Measurements from ENCODE around the gene PSD4. TPM values are rescaled to one million over a fixed set of nuclear protein-coding genes. Genes with fewer than 3 reads are reported as not detected.

Gene PSD4
- total RNA-seq: 10 to 100 TPM in 1 of 2 donors, 1 to 10 TPM in 1; 9.5 to 17.8 TPM
- 1 to 10 TPM in 1 of 2 donors, under 1 TPM in 1; 0.79 to 3.5 TPM for polyA plus RNA-seq
- long read RNA-seq, donor 1, partial matches to known transcripts: 0 of 4 reads
- long read RNA-seq, donor 1, other reads (novel, unspliced or antisense): 1 of 4 reads
- long read RNA-seq, donor 2, partial matches to known transcripts: 0 of 2 reads
- long read RNA-seq, donor 2, other reads (novel, unspliced or antisense): 1 of 2 reads

DNA sequence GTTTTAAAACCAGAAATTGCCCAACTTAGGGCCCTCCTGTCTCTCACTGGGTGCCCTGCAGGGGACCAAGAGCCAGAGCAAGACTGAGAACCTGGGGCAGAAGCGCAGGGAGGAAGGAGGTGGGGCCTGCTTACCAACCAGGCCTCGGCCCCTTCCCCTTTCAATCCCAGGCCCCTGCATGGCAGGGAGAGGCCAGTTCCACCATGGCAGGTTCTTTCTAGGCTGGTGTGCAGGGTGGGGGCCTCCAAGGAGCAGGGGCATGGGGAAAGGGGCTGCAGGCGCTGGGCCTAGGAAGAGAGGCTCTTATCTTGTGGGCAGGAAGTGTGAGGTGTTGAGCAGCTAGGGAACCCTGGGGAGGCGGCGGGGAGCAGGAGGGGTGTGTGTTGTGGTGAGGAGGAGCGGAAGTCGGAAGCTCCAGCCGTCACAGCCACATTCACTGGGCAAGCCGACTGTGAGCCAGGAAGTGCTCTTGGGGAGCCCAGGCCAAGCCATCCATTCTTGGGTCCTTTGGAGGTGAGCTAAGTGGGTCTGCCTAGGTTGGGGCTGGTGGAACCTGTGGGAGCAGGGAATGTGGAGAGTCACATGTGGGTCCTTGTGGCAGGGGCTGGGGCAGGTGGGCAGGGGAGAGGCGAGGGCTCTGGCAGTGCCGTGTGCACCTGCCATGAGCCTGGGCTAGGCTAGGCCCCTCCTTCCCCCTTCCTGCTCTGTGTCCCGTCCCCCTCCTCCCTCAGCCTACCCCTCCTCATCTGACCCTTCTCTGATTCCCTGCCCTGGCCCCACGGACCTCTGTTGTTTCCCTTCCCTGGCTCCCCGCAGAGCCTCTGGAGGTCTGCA is at the start of gene PSD4:
PSD4 (plus strand) TSS at position 430 of the 834 bp plus-strand sequence. CDS start 8,486 bp downstream, outside the sequence.
- intact Hi-C loops (cut with DNase I): no loop called here
- Histone ChIP-seq H3K27me3 (ENCODE audit: control insufficient read depth in 1 of 2, insufficient read depth in 2 of 2, low read length in 1 of 2) (no peaks in the 10 kb centered on the region), H3K36me3 (ENCODE audit: control insufficient read depth in 1 of 2, insufficient read depth in 2 of 2, low read length in 1 of 2) (no peaks in the 10 kb centered on the region), H3K27ac (ENCODE audit: low read depth in 1 of 2, low read length in 2 of 2) (no peak within 1 kb of the TSS), H3K9me3 (ENCODE audit: control insufficient read depth, low read length) (no peaks in the 10 kb centered on the region), H3K4me3 (ENCODE audit: low read length in 2 of 2) (no peak within 1 kb of the TSS), H3K4me1 (ENCODE audit: control insufficient read depth in 1 of 2, insufficient read depth in 2 of 2, low read length in 2 of 2) (no peaks in the 10 kb centered on the region)
- ATAC-seq (ENCODE audit: low FRiP score) (peak; percentile 47), DNase-seq (peak in 1 of 2 donors; percentile 89)
- WGBS, 2 donors: 76 to 85% methylated on average over 13 to 14 of the region's 14 CpGs

DNA sequence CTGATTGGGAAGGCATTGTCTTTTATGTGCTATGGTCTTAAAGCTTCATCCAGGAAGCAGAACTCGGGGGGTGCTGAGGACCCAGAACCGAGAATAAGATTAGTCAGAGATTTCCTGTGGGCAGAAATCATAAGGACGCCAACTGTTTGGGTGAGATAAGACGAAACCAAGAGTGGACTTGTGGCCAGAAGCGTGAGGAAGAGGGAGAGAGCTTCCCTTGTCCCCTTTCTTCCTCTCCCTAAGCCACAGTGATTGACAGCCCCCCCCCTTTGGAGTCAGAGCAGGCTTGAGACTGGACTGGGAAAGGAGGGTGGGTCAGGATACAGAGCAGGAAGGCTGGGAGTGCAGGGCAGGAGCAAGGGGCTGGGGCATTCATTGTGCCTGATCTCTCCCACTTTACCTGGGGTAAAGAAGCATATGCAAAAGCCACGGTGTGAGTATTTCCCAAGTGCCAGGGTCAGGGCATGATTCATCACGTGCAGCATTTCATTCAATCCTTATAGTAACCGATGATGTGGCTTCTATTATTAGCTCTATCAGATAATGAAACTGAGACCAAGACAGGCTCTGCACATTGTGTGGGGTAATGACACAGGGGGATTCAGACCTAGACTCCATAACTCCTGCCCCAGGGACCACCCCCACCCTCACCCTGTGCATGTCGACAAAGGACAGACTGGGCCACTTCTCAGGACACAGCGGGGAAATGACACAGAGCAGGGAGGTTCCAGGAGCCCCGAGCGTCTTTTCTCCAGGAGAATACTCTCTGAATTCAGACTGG is 49.4 kb upstream of the PSD4 start:
- intact Hi-C loops (cut with DNase I): no loop called here
- 45% methylated on average over 12 of the region's 12 CpGs for WGBS, 2 donors
- Histone ChIP-seq H3K4me1 (ENCODE audit: control insufficient read depth in 1 of 2, insufficient read depth in 2 of 2, low read length in 2 of 2) (no peaks in the 10 kb centered on the region), H3K27me3 (ENCODE audit: control insufficient read depth in 1 of 2, insufficient read depth in 2 of 2, low read length in 1 of 2) (no peaks in the 10 kb centered on the region), H3K36me3 (ENCODE audit: control insufficient read depth in 1 of 2, insufficient read depth in 2 of 2, low read length in 1 of 2) (no peaks in the 10 kb centered on the region), H3K27ac (ENCODE audit: low read depth in 1 of 2, low read length in 2 of 2) (no peak overlapping the region), H3K9me3 (ENCODE audit: control insufficient read depth, low read length) (no peaks in the 10 kb centered on the region), H3K4me3 (ENCODE audit: low read length in 2 of 2) (no peak overlapping the region)
- ATAC-seq (ENCODE audit: low FRiP score) (no peak), DNase-seq (no peak)

DNA sequence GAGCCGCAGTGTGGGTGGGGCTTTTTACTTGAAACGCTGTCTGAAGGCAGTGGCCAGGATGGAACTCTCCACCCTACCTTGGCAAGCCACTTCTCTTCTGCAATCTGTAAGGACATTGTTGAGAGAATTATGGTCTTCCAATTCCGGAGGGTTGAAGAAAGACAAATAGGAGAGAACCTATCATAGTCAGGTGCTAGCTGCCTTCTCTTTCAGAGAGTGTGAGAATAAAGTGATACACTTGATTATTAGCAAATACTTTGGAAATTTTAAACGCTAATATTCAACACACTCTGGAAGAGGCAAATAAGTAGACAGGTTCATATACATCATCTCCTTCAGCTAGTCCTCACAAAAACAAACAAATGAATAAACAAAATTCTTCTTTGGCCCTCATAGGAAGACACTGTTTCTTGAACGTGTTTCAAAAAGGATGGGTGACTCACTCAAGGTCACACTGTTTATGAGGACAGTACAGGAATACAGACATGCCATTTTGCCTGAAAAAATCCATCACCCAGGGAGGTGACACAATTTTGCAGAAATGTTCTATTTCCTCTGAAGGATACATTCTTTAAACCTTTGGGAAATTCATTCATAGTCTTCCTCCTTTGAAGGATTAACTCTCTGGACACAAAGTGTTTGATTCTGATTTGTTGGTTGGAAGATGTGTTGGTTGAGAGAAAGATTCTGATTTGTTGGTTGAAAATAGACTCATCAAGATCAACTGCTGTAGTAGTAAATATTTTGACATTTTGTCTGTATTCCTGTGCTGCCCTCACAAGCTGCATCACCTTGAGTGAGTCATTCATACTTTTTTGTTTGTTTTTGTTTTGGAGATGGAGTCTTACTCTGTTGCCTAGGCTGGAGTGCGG is 48.6 kb upstream of the PSD4 start:
- Histone ChIP-seq H3K4me1 (ENCODE audit: control insufficient read depth in 1 of 2, insufficient read depth in 2 of 2, low read length in 2 of 2) (no peaks in the 10 kb centered on the region), H3K27me3 (ENCODE audit: control insufficient read depth in 1 of 2, insufficient read depth in 2 of 2, low read length in 1 of 2) (no peaks in the 10 kb centered on the region), H3K4me3 (ENCODE audit: low read length in 2 of 2) (no peak overlapping the region), H3K36me3 (ENCODE audit: control insufficient read depth in 1 of 2, insufficient read depth in 2 of 2, low read length in 1 of 2) (no peaks in the 10 kb centered on the region), H3K9me3 (ENCODE audit: control insufficient read depth, low read length) (no peaks in the 10 kb centered on the region), H3K27ac (ENCODE audit: low read depth in 1 of 2, low read length in 2 of 2) (no peak overlapping the region)
- DNase-seq (no peak), ATAC-seq (ENCODE audit: low FRiP score) (no peak)
- intact Hi-C loops (cut with DNase I): no loop called here
- WGBS, 2 donors: 67 to 72% methylated on average over 6 of the region's 6 CpGs

DNA sequence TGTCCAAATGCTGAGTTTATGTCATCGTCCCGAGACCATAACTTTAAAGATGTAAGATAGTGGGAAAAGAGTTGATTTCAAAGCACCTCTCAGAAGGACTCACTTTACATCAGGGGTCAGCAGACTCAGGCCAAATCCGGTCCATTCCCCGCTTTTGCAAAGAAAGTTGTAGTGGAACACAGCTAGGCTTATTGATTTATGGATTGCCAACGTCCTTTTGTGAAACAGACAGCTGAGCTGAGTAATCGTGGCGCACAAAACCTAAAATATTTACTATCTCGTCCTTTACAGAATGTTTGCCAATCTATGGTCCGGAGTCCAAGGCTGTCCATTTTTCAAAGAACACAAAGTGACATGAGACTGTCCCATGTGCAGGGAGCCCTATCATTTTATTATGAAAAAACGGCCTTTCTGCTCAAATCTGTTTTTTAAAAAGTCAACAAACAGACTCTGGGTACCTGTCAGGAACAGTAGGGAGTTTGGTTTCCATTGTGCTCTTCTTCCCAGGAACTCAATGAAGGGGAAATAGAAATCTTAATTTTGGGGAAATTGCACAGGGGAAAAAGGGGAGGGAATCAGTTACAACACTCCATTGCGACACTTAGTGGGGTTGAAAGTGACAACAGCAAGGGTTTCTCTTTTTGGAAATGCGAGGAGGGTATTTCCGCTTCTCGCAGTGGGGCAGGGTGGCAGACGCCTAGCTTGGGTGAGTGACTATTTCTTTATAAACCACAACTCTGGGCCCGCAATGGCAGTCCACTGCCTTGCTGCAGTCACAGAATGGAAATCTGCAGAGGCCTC is 46.7 kb upstream of the PSD4 start, which contains the start of gene IL1RN:
IL1RN (plus strand) TSS at position 754 of the 801 bp plus-strand sequence; CDS start at position 781, 27 bp downstream.
- ATAC-seq (ENCODE audit: low FRiP score) (peak; percentile 52), DNase-seq (peak in 1 of 2 donors; percentile 62)
- Histone ChIP-seq H3K9me3 (ENCODE audit: control insufficient read depth, low read length) (no peaks in the 10 kb centered on the region), H3K4me1 (ENCODE audit: control insufficient read depth in 1 of 2, insufficient read depth in 2 of 2, low read length in 2 of 2) (no peaks in the 10 kb centered on the region), H3K4me3 (ENCODE audit: low read length in 2 of 2) (no peak within 1 kb of the TSS), H3K27ac (ENCODE audit: low read depth in 1 of 2, low read length in 2 of 2) (no peak within 1 kb of the TSS), H3K27me3 (ENCODE audit: control insufficient read depth in 1 of 2, insufficient read depth in 2 of 2, low read length in 1 of 2) (no peaks in the 10 kb centered on the region), H3K36me3 (ENCODE audit: control insufficient read depth in 1 of 2, insufficient read depth in 2 of 2, low read length in 1 of 2) (no peaks in the 10 kb centered on the region)
- intact Hi-C loops (cut with DNase I): no loop called here
- WGBS, 2 donors: 82 to 84% methylated on average over 16 of the region's 16 CpGs

DNA sequence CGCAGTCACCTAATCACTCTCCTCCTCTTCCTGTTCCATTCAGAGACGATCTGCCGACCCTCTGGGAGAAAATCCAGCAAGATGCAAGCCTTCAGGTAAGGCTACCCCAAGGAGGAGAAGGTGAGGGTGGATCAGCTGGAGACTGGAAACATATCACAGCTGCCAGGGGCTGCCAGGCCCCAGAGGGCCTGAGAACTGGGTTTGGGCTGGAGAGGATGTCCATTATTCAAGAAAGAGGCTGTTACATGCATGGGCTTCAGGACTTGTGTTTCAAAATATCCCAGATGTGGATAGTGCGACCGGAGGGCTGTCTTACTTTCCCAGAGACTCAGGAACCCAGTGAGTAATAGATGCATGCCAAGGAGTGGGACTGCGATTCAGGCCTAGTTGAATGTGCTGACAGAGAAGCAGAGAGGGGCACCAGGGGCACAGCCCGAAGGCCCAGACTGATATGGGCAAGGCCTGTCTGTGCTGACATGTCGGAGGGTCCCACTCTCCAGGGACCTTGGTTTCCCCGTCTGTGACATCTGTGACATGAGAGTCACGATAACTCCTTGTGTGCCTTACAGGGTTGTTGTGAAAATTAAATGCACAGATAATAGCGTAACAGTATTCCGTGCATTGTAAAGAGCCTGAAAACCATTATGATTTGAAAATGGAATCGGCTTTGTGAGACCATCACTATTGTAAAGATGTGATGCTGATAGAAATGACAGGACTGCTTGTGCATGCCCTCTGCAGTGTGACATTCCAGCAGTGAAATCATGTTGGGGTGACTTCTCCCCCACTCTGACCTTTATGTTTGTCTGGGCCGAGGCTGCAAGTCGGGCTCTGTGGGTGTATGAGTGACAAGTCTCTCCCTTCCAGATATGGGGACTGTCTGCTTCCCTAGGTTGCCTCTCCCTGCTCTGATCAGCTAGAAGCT is 45.9 kb upstream of the PSD4 start:
- no peaks in the 10 kb centered on the region for H3K36me3 ChIP-seq (ENCODE audit: control insufficient read depth in 1 of 2, insufficient read depth in 2 of 2, low read length in 1 of 2)
- H3K9me3 ChIP-seq (ENCODE audit: control insufficient read depth, low read length): no peaks in the 10 kb centered on the region
- H3K4me1 ChIP-seq (ENCODE audit: control insufficient read depth in 1 of 2, insufficient read depth in 2 of 2, low read length in 2 of 2): no peaks in the 10 kb centered on the region
- intact Hi-C loops (cut with DNase I): no loop called here
- no peak for ATAC-seq (ENCODE audit: low FRiP score)
- no peaks in the 10 kb centered on the region for H3K27me3 ChIP-seq (ENCODE audit: control insufficient read depth in 1 of 2, insufficient read depth in 2 of 2, low read length in 1 of 2)
- no peak overlapping the region for H3K27ac ChIP-seq (ENCODE audit: low read depth in 1 of 2, low read length in 2 of 2)
- DNase-seq: no peak
- 73 to 79% methylated on average over 15 of the region's 15 CpGs for WGBS, 2 donors
- H3K4me3 ChIP-seq (ENCODE audit: low read length in 2 of 2): no peak overlapping the region

DNA sequence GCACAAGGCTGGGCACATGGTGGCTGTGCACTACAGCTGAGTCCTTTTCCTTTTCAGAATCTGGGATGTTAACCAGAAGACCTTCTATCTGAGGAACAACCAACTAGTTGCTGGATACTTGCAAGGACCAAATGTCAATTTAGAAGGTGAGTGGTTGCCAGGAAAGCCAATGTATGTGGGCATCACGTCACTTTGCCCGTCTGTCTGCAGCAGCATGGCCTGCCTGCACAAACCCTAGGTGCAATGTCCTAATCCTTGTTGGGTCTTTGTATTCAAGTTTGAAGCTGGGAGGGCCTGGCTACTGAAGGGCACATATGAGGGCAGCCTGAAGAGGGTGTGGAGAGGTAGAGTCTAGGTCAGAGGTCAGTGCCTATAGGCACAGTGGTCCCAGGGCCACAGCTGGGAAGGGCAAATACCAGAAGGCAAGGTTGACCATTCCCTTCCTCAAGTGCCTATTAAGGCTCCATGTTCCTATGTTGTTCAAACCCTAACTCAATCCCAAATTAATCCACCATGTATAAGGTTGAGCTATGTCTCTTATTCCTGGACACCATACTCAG is 44.2 kb upstream of the PSD4 start:
- H3K27ac ChIP-seq (ENCODE audit: low read depth in 1 of 2, low read length in 2 of 2): no peak overlapping the region
- H3K4me3 ChIP-seq (ENCODE audit: low read length in 2 of 2): no peak overlapping the region
- intact Hi-C loops (cut with DNase I): loop anchor here in 1 of 2 donors (10.0 kb wide), 1 partner anchor 245 kb away; no protein-coding TSS in a partner anchor
- H3K9me3 ChIP-seq (ENCODE audit: control insufficient read depth, low read length): no peaks in the 10 kb centered on the region
- H3K27me3 ChIP-seq (ENCODE audit: control insufficient read depth in 1 of 2, insufficient read depth in 2 of 2, low read length in 1 of 2): no peaks in the 10 kb centered on the region
- WGBS, 2 donors: 72 to 82% methylated on average over 2 of the region's 2 CpGs
- ATAC-seq (ENCODE audit: low FRiP score) (no peak), DNase-seq (no peak)
- H3K36me3 ChIP-seq (ENCODE audit: control insufficient read depth in 1 of 2, insufficient read depth in 2 of 2, low read length in 1 of 2): no peaks in the 10 kb centered on the region
- no peaks in the 10 kb centered on the region for H3K4me1 ChIP-seq (ENCODE audit: control insufficient read depth in 1 of 2, insufficient read depth in 2 of 2, low read length in 2 of 2)

Data from aorta (tissue), 5 donors.